IMR-90 (cell line): Measurements from ENCODE around the gene TEKT5.

Source experiments
- CTCF ChIP-seq: conservative IDR thresholded peaks from 2 replicates; pipeline ENCODE4 v1.5.1; 2012; ENCODE audit warnings: mild to moderate bottlenecking, low read depth, low read length, improper control_type of control experiment
- RAD21 ChIP-seq: IDR thresholded peaks from 2 replicates; pipeline ENCODE4 v1.6.1; 2012; ENCODE audit warnings: low read length, improper control_type of control experiment

- TF ChIP-seq RAD21 (no peak), CTCF (no peak)
Observed at GRCh38 chr16:10671729-10672128, 23.0 kb downstream of the TEKT5 start.
